Embryonic facial prominence (tissue), 1 donor: ENCODE results near the gene PLEKHO2.

Source experiments
- DNase-seq: peaks from one replicate; pipeline ENCODE4 v3.0.0-alpha.2; 2016; ENCODE audit errors: extremely low spot score

PLEKHO2 gene

DNA sequence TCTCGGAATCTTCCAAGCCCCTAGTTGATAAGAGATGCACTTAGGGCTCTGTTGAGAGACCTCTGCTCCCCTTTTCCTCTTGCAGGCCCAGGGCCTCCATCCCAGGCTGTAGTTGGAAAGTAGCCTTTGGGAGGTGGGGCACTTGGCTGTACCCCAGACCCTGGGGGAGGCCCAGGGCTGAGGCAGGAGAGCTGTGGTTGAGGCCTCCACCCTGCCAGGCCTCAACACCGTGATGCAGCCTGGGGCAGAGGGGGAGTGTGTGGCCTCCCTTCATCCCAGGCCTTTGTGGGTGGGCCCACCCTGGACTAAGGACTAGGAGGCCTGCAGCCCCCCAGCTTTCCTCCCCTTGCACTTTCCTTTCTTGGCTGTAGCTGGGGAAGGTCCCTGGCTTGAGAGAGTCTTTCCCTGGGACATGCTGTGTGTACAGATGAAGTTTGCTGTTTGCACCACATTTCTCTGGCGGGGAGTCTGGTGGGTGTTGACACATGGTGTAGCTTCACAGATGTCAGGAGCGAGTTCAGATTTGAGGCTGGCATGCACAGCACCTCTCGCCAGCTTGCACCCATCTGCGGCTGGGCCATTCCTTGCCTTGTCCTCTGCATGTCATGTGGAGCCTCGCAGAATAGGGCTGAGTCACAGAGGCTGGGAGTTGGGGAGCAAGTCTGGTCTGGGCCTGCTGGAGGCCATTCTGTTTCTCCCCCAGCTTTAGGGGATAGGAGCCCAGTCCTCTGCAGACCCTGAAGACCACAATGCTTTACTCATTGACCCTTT, 13.7 kb downstream of the PLEKHO2 start:
- no peak for DNase-seq

DNA sequence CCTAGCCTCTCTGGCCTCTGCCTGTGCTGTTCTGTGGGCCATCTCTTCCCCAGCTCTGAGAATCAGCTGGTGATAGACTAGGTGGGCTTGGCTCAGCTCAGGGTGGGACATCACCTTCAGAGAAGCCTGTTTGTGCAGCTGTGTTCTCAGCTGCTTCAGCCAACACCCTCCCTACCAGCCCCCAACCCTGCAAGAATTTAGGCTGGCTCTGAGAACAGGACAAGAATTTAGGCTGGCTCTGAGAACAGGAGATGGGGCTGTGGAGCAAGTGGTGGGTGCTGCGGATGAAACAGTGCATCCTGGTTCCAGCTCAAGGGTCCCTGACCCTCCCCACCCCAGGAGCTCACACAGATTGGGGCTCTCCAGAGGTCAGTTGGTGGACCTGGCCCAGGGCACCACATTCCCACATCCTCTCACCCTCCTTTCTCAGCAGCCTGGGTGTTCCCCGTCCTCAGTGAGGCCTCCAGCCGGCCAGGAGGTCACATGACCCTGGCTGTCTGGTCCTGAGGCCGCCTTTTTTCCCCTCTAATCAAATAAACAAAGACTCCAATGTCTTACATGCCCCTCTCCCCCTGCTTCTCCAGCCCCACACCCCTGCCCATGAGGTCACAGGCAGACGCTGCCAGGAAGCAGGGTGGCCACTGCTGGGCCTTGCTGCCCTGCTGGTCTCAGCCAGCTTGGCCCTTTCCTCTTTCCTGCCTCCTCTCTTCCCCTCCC, 14.9 kb downstream of the PLEKHO2 start:
- DNase-seq = no peak

DNA sequence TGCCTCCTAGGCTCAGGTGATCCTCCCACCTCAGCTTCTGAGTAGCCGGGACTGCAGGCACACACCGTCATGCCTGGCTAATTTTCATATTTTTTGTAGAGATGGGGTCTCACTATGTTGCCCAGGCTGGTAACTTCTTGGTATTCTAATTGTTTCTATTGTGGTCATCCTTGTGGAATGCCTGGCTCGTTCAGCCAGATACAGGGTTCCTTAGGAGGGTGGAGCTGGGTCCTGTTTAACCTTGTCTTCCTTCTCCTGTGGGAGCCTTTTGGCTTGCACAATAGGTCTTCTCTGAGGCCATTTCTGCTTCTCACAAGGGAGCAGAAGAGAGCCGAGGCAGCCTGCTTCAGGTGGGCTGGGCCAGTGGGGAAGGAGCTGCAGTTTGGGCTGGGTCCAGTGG, 15.7 kb downstream of the PLEKHO2 start:
- no peak for DNase-seq

DNA sequence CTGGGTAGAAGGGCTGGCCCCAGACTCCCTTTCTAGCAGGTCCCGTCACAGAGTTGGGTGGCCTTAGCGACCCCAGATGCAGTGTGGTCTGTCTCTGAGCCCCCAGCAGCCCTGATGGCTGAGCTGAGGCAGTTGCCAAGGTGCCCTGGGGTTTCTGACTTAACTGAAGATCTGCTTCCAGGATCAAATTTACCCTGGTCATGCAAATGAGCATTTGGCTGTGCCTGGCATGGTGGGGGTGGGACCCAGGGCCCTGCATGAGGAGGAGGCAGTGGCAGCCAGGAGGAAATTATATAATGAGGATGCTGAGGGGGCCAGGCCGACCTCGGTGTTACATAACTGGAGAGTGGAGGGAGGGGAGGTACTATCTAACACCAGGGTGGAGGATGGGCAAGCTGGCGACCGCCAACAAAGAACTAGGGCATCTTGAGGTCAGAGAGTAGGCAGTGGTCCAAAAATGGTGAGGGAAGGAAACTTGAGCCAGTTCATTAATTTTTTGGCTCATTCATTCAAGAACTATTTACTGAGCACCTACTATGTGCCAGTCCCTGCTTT, 16.4 kb downstream of the PLEKHO2 start:
- no peak for DNase-seq

DNA sequence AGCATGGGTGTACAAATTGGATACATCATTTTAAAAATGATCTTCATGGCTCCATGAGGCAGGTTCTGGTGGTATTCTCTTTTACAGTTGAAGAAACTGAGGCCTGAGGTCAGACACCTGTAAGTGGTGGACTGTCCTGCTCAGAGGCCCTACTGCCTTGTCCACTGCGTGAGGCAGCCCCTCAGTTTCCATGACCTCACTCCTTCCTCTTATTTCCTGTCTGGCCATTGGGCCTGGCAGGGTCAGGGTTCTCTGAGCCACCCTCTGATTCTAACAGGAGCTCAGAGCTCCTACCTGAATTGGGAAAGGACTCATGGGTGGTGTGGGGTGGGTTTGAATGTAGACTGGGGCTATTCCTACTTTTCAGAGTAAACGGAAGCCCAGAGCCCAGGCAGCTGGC, 17.5 kb downstream of the PLEKHO2 start:
- no peak for DNase-seq

DNA sequence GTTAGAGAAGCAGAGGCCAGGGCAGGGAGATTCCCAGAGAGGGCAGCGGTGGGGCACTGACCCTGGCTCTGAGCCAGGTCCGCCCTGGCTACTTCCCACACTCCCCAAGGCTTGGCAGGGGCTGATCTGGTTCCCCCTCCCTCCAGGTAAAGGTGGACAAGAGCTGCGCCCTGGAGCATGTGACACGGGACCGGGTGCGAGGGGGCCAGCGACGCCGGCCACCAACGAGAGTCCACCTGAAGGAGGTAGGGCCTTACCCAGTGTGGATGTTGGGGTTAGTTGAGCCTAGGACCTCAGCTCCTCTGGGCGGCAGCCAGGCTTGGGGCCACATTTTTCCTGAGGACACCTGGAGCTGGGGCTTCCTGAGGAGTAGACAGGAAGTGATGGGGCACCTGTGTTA, 19.6 kb downstream of the PLEKHO2 start:
- no peak for DNase-seq

DNA sequence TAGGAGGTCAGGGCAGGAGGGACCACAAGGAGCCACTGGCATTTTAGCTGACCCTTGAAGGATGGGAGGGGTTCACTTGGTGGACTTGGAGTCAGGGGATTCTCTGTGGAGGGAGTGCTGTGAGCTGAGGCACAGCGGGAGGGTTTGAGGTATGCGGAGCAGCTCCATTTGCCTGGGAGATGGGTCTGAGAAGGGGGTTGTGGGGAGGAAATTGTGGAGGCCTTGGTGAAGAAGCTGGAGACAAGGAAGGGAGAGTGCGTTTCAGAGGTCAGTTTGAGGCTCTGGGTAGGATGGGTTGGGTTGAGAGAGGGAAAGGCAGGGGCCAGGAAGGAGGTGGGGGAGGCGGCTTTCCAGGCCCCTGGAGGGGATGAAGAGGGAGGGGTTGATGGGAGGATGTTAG, 20.2 kb downstream of the PLEKHO2 start:
- DNase-seq = no peak

DNA sequence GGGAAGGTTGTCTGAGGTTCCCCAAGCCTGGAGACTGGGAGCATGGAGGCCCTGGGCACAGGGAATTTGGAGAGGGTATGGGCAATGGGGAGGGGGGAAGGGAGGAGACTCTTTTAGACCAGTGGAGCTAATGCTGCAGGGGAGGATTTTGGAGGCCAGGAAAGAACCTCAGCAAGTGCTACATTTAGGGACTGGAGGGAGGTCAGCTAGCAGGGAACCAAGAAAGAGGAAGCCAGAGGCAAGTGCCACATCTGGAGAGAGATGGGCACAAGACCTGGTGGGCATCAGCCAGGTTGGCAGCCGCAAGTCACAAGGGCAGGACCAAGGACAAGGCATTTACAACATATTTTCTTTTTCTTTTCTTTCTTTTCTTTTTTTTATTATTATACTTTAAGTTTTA, 20.7 kb downstream of the PLEKHO2 start:
- no peak for DNase-seq

DNA sequence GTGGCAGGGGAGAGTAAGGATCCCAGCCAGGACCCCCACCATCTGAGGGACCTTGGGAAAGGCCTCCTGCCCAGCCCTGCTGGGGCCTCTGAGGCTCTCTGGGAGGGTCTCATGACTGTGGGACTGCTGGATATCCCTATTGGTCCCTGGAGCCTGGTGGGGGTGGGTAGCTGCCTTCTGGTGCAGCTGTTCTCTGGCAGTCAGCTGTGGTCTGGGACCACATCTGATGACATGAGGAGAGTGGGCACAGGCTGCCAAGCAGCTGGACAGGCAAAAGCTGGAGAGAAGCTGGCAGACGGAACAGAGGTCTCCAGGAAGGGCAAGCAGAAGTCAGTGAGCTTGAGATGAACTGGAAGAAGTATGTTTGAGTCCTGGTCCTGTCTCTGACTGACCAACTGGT, 22.4 kb downstream of the PLEKHO2 start:
- no peak for DNase-seq

DNA sequence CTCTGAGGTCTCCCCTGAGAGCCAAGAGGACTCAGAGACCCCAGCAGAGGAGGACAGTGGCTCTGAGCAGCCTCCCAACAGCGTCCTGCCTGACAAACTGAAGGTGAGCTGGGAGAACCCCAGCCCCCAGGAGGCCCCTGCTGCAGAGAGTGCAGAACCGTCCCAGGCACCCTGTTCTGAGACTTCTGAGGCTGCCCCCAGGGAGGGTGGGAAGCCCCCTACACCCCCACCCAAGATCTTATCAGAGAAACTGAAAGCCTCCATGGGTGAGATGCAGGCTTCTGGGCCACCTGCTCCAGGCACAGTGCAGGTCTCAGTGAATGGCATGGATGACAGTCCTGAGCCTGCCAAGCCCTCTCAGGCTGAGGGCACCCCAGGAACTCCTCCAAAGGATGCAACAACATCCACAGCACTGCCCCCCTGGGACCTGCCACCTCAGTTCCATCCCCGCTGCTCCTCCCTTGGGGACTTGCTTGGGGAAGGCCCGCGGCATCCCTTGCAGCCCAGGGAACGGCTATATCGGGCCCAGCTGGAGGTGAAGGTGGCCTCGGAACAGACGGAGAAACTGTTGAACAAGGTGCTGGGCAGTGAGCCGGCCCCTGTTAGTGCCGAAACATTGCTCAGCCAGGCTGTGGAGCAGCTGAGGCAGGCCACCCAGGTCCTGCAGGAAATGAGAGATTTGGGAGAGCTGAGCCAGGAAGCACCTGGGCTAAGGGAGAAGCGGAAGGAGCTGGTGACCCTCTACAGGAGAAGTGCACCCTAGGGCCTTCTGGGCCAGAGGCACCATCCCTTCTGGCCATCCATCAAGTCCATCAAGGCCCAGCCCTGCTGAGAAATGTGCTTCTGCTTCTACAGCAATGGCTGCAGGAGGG, 23.6 kb downstream of the PLEKHO2 start:
- no peak for DNase-seq

DNA sequence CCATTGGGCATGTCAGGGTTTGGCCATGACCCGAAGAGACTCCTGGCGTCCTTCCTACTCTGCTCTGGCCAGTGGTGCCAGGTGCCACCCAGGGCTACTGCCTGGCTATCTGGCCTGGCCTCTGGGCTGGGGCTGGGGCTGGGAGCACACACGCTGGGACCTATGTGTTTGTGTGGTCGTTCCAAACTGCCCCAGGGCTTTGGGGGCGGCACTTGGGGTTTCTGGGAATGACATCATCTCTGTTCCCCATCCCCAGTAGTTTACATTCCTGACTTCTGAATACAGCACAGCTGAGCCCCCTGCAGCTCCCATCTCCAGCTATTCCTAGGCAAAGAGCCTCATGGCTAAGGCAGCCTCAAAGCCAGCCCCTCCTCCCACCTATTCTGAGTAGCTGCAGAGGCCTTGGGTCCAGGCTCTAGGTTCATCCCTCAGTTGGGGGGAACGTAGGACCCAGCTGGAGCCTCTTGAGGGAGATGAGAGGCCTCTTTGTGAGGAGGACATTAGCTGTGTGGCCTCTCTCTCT, 24.3 kb downstream of the PLEKHO2 start:
- no peak for DNase-seq

DNA sequence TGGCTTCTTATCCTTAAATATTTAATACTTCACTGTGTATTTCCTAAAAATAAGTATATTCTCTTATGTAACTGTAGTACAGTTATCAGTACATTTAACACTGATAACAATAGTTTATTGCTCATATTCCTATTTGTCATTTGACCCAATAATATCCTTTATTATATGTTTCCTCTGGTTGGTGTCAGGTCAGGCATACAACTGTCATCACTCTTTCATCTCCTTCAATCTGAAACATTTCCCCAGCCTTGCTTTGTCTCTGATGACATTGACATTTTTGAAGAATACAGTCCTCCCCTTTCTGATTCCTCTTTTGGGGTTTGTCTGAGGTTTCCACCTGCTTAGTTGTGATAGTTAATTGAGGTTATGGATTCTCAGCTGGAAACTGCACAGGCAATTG, 27.8 kb downstream of the PLEKHO2 start:
- DNase-seq = no peak

DNA sequence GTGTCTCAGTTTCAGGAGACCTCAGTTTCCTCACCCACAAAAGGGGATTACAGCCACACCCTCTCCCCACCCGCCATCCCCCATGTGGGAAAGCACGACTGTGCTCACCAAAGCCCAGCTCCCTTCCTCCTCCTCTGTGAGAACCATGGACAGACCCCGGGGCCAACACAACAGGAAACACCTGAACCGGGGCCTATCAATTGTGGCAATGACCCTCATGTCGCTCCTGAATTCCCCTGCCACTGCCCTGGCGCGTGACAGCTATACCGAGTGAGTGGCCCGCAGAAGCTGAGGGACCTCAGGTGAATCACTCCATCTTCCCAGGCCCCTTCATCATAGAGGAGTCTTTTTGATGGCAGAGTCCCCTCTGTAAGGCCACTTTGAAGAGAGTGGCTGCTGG, 28.6 kb downstream of the PLEKHO2 start:
- no peak for DNase-seq

DNA sequence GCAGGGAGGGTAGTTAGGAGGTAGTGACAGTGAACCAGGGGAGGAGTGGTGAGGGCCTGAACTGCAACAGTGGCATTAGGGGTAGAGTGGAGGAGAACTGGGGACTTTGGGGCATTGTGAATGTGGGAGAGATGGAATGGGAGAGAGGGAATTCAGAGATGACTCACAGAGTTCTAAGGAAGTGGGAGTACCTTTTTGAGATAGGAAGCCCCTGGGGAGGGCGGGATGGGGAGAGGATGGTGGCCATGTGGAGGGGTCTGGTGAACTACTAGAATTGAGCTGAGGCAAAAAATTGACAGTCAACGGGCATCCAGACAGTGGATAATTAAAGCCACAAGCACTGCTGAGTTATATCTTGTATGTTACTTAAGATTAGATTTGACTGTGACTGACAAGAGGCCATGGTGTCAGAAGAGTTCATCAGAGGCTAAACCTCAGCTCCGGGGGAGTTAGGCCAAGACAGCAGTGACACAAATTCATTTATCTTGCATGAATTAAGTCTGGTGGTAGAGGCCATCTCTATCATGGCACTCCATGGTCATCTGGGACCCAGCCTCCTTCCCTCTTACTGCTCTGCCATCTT, 34.0 kb downstream of the PLEKHO2 start:
- no peak for DNase-seq

DNA sequence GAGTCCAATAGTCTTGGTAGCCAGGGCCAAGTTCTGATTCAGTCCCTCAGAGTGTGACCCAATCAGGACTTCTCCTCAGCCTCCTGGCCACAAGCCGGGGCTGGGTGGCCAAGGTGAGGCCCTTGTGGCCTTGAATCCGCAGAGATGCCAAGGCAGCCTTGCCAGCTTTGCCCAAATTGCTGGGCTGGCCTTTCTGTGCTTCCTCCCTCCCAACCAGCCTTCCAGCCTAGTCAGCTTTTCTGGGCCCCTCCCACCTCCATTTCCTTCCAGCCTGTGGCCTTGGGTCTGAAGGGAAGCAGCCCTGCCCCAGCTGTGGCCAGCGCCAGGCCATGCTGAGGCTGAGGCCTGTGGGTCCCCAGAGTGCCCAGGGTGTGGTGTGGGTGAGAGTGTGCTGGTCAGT, 35.7 kb downstream of the PLEKHO2 start:
- DNase-seq = no peak

DNA sequence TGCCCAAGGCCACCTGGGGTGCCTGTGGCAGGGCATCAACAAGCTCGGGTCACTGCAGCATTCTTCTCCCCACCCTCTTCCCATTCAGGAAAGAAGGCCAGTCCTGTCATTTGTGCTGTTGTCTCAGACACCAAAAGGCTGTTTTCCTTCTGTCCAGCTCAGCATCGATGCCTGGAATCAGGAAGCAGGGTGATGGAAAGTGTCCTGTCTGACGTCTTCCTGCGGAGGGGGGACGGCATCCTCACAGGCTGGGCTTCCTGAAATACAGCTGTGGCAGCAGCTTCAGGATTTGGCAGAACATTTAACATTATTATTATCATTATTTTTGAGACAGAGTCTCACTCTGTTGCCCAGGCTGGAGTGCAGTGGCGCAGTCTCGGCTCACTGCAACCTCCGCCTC, 37.0 kb downstream of the PLEKHO2 start:
- no peak for DNase-seq

DNA sequence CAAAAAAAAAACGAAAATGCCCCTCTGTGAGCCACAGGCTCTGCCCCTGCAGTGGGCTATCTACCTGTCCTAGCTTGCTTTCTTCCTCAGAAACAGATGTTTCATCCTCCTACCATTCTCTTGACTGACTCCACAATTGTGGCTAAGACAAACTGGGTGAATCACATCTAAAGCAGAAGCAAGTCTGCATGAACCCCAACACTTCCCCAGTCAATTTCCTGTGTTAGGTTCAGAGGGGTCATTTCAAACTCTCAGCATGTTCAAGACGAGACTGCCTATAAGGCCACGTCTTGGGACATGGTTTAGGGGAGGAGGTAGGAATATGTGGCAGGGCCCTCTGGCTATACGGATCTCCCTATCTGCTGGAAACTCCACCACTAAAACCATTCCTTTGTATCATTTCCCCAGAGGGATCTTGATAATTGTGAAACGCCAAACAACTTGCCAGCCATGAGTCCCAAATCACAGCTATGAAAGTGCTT, 41.4 kb downstream of the PLEKHO2 start:
- no peak for DNase-seq

DNA sequence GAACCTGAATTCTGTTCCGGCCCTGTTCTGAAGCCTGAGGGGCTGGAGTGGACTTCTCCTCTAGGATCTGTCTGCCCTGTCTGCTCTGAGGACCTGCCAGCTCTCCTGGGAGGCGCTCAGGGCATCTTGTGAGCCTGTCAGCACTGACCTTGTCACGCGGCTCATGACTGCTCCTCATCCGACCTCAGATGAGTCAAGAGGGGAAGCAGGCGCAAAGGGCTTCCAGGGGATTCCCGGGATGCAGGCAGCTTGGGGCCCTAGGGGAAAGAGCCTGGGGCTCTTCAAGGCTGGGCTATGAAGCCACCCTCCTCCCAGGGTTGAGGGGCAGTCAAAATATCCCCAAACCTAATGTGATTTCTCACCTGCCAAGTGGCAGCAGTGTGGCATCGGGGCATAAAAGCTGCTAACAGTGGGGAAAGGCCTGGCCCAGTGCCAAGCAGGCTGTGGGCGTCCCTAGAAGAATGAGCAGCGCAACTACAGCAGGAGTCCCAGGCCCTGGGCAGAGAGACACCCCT, 42.3 kb downstream of the PLEKHO2 start:
- no peak for DNase-seq

DNA sequence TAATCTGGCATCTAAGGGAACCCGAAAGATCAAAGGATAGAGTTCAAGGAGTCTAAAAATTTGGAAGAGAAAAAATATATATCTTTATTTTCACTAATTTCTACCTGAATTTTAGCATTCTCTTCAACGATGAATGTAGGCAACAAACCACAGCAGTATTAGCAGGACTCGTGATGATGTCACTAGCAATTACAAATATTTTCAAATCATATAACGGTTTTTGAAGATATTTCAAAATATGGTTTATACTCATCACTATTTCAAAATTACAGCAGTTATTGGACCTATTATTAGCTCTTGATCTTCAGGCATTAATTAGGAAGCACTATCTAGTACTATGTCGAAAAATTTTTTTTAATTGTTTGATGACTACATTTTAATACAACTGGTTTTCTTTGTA, 43.0 kb downstream of the PLEKHO2 start:
- no peak for DNase-seq

DNA sequence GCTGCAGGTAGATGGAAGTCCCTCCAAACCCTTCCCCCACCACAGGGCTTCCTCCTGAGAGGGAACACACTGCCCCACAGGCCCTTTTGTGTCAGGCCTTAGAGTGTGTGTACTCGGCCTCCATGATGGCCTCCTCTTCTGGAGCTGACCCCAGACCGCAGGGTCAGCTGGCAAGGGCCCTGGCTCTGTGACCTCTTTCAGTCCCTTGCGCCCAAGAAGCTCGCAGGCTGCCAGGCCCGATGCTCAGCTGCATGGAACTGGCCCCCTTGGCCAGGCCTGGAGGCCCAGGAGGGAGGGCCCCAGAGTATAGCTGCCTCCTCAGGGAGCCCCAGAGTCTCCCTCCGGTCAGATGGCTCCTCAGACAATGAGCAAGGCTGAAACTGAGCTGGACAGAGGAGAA, 46.6 kb downstream of the PLEKHO2 start:
- no peak for DNase-seq

DNA sequence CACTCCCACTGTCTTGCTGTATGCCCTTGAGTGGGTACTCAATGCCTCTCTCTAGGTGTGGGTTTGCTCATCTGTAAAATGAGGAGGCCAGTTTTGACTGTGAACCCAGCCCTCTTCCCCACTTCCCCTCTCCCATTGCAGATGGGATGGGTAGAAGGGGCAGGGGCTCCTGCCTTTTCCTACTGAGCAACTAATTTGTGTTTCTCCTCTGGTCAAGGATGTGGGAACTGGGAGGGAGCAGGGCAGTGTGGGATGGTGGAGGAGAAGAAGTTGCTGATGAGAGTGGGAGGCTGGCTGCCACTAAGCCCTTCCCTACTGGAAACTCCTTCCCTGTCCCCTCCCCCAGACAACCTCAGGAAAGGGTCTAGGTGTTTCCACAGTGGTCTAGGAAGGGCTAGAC, 49.8 kb downstream of the PLEKHO2 start:
- DNase-seq = no peak
